Natural killer cell (primary cell): ENCODE measurements around the gene ANKRD6. TPM values are rescaled to one million over a fixed set of nuclear protein-coding genes. Genes with fewer than 3 reads are reported as not detected.

Experiments used
- ATAC-seq, 3 donors: fragments of 150-1000 bp in 2 of 3; fragments of 200-7000 bp in 1 of 3; cut with Tn5 transposase; 1 replicate in 1 of 3; 2 replicates in 2 of 3; pipeline ENCODE4 v1.10.0; 2021; ENCODE audit warnings: mild to moderate bottlenecking in 2 of 3, moderate library complexity in 2 of 3
- DNase-seq, 2 donors: peaks; one replicate each; pipeline versions ENCODE4 v3.0.0 to v3.0.0-alpha.2; 2013 to 2021; ENCODE audit warnings: mixed read lengths in 1 of 2
- H3K27ac ChIP-seq: one replicate; pipeline ENCODE4 v1.5.1; 2013; ENCODE audit warnings: mild to moderate bottlenecking, low read length
- H3K27me3 ChIP-seq: one replicate; pipeline ENCODE4 v1.6.1; 2013; ENCODE audit warnings: low read length; ENCODE audit not compliant: control insufficient read depth, insufficient read depth
- H3K36me3 ChIP-seq: one replicate; pipeline ENCODE4 v1.6.1; 2013; ENCODE audit warnings: low read length; ENCODE audit not compliant: control insufficient read depth, insufficient read depth
- H3K4me1 ChIP-seq: one replicate; pipeline ENCODE4 v1.6.1; 2013; ENCODE audit warnings: low read length; ENCODE audit not compliant: control insufficient read depth, insufficient read depth
- H3K4me3 ChIP-seq: one replicate; pipeline ENCODE4 v1.5.1; 2013; ENCODE audit warnings: low read length
- H3K9me3 ChIP-seq: one replicate; pipeline ENCODE4 v1.6.1; 2013; ENCODE audit warnings: low read length; ENCODE audit not compliant: control insufficient read depth, insufficient read depth
- H3K27ac Mint-ChIP-seq, 2 donors: one replicate each; pipeline ENCODE4 v1.8.0; 2022; ENCODE audit warnings: mild to moderate bottlenecking in 2 of 2, mixed read lengths in 2 of 2, moderate library complexity in 1 of 2
- H3K27me3 Mint-ChIP-seq, 2 donors: one replicate each; pipeline ENCODE4 v1.8.0; 2022; ENCODE audit warnings: low read depth in 2 of 2, mixed read lengths in 2 of 2
- H3K36me3 Mint-ChIP-seq: one replicate; pipeline ENCODE4 v1.8.0; 2022; ENCODE audit warnings: mixed read lengths
- H3K4me1 Mint-ChIP-seq, 2 donors: one replicate each; pipeline ENCODE4 v1.8.0; 2022; ENCODE audit warnings: mixed read lengths in 2 of 2
- H3K4me3 Mint-ChIP-seq: one replicate; pipeline ENCODE4 v1.8.0; 2022; ENCODE audit warnings: mild to moderate bottlenecking, moderate library complexity, mixed read lengths
- H3K9me3 Mint-ChIP-seq, 2 donors: one replicate each; pipeline ENCODE4 v1.8.0; 2022; ENCODE audit warnings: mixed read lengths in 2 of 2
- WGBS: methylation state at CpG from one replicate; pipeline ENCODE4 v1.1.7; 2013; ENCODE audit warnings: missing lambda C conversion rate; ENCODE audit not compliant: insufficient coverage; 5-methylcytosine and 5-hydroxymethylcytosine counted together
- intact Hi-C: fragments of 100-400 bp; cut with micrococcal nuclease; formaldehyde crosslinking; loops from one replicate; pipeline ENCODE4 v1.14.2; 2022
- total RNA-seq, 4 donors: library from RNA; stranded (reverse); fragments of 120-200 nt in 1 of 4; gene quantifications; one replicate each; pipeline versions ENCODE4 v1.2.3 to v1.2.4, GENCODE V29; 2013 to 2022
- TF ChIP-seq, protein P1 (sequence below): fragments of 200-600 bp; IDR thresholded peaks from one replicate; pipeline ENCODE4 v1.8.0; 2022; ENCODE audit warnings: antibody characterized with exemption

The ANKRD6 gene
- total RNA-seq, 3 donors from 2014 or later (not counting 1 experiment from before 2014, with no cell fraction given) = 4.5 to 9.0 (median 4.6) TPM

GRCh38 chr6:89436226-89436625, 3.3 kb downstream of the ANKRD6 start:
- intact Hi-C loops = no loop called here
- TF ChIP-seq, protein P1, sequence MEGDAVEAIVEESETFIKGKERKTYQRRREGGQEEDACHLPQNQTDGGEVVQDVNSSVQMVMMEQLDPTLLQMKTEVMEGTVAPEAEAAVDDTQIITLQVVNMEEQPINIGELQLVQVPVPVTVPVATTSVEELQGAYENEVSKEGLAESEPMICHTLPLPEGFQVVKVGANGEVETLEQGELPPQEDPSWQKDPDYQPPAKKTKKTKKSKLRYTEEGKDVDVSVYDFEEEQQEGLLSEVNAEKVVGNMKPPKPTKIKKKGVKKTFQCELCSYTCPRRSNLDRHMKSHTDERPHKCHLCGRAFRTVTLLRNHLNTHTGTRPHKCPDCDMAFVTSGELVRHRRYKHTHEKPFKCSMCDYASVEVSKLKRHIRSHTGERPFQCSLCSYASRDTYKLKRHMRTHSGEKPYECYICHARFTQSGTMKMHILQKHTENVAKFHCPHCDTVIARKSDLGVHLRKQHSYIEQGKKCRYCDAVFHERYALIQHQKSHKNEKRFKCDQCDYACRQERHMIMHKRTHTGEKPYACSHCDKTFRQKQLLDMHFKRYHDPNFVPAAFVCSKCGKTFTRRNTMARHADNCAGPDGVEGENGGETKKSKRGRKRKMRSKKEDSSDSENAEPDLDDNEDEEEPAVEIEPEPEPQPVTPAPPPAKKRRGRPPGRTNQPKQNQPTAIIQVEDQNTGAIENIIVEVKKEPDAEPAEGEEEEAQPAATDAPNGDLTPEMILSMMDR = no peak
- no peaks in the 10 kb centered on the region for H3K36me3 Mint-ChIP-seq

DNA sequence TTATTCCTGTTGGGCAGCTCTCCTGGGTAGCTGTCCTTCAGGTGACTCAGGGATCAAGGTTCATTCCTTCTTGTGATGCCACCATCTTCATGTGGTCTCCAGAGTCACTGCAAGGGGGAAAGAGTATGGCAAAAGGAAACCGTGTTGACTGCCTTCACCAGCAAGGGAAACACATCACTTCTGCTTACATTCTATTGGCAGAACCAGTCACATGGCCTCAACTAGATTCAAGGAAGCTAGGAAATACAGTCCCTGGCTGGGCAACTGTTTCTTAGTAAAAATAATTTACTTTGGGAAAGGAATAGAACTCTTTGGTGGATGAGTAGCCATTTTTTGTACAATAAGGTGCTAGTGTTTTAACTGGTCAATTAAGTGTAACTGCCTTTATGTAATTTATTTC, 5.3 kb downstream of the ANKRD6 start:
- DNase-seq (no peak), ATAC-seq (no peak)
- no peaks in the 10 kb centered on the region for H3K9me3 ChIP-seq
- TF ChIP-seq, protein P1 = no peak
- Mint-ChIP-seq H3K9me3 (no peaks in the 10 kb centered on the region), H3K27ac (no peak overlapping the region), H3K27me3 (peaks cover 0 to 5% of the 10 kb centered on the region in 2 donors), H3K4me3 (no peak overlapping the region), H3K36me3 (no peaks in the 10 kb centered on the region), H3K4me1 (peaks cover 0 to 12% of the 10 kb centered on the region in 2 donors)
- no peaks in the 10 kb centered on the region for H3K27me3 ChIP-seq
- intact Hi-C loops = no loop called here
- peaks cover 7% of the 10 kb centered on the region for H3K4me1 ChIP-seq
- 80% methylated on average over 1 of the region's 1 CpG for WGBS
- H3K4me3 ChIP-seq = no peak overlapping the region
- H3K36me3 ChIP-seq = no peaks in the 10 kb centered on the region
- H3K27ac ChIP-seq = no peak overlapping the region

More at GRCh38 chr6:89436226-89436625, 3.3 kb downstream of the ANKRD6 start:
- H3K27ac ChIP-seq = no peak overlapping the region
- peak overlapping the region in 1 of 2 donors; percentile 47 for H3K27ac Mint-ChIP-seq
- WGBS = 50% methylated on average over 2 of the region's 2 CpGs
- H3K9me3 ChIP-seq = no peaks in the 10 kb centered on the region
- H3K27me3 Mint-ChIP-seq = no peaks in the 10 kb centered on the region
- H3K4me3 ChIP-seq = no peak overlapping the region
- H3K4me3 Mint-ChIP-seq = no peak overlapping the region
- no peaks in the 10 kb centered on the region for H3K9me3 Mint-ChIP-seq
- H3K27me3 ChIP-seq = no peaks in the 10 kb centered on the region
- no peaks in the 10 kb centered on the region for H3K36me3 ChIP-seq
- peaks cover 11% of the 10 kb centered on the region for H3K4me1 ChIP-seq
- ATAC-seq (no peak), DNase-seq (no peak)
- H3K4me1 Mint-ChIP-seq = peaks cover 5 to 24% of the 10 kb centered on the region in 2 donors

DNA sequence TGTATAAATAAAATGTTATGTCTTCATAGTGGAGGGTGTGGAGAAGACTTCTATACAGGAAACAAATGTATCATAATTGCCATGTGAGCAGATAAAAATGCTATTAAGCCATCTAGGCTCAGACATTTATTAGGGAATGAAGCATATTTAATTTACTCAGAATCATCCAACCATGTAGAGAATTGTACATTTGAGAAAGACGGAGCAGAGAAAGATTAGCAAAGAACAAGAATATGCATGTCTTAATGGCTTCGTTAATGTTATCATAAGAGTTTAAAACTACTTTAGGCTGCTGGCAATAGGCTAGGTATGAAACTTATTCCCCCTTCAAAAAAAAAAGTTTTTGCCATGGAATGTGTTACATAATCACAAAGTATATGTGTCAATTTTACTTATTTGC, 6.1 kb downstream of the ANKRD6 start:
- H3K36me3 ChIP-seq = no peaks in the 10 kb centered on the region
- TF ChIP-seq, protein P1 = no peak
- ATAC-seq (no peak), DNase-seq (no peak)
- H3K27ac Mint-ChIP-seq = no peak overlapping the region
- peaks cover 0 to 5% of the 10 kb centered on the region in 2 donors for H3K27me3 Mint-ChIP-seq
- no peaks in the 10 kb centered on the region for H3K27me3 ChIP-seq
- no peak overlapping the region for H3K4me3 ChIP-seq
- H3K4me1 Mint-ChIP-seq = peaks cover 0 to 6% of the 10 kb centered on the region in 2 donors
- H3K36me3 Mint-ChIP-seq = no peaks in the 10 kb centered on the region
- H3K27ac ChIP-seq = no peak overlapping the region
- 100% methylated on average over 1 of the region's 2 CpGs for WGBS
- H3K9me3 ChIP-seq = no peaks in the 10 kb centered on the region
- H3K9me3 Mint-ChIP-seq = no peaks in the 10 kb centered on the region
- no peak overlapping the region for H3K4me3 Mint-ChIP-seq
- intact Hi-C loops = no loop called here
- H3K4me1 ChIP-seq = no peaks in the 10 kb centered on the region

DNA sequence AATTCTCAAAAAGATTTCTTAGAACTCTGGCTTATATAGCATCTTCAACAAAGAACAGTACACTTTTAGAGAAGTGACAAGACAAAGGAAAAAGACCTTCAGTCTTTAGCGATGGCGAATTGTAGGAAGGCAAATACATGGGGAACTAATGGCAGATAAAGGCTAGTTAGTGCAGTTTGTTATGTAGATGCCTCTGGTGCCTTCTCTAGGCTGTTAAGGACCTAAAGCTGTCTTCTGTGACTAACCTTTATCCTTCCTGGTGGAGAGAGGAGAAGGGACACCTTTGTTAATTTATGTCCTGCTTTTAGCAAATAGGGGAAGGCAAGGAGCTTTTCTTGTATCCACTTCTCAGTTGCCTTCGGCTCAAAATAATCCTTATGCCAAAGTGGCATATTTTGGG, 7.2 kb downstream of the ANKRD6 start:
- no peak overlapping the region for H3K27ac Mint-ChIP-seq
- H3K4me1 ChIP-seq = no peaks in the 10 kb centered on the region
- H3K4me3 ChIP-seq = no peak overlapping the region
- H3K9me3 Mint-ChIP-seq = no peaks in the 10 kb centered on the region
- no peak overlapping the region for H3K27ac ChIP-seq
- H3K9me3 ChIP-seq = no peaks in the 10 kb centered on the region
- intact Hi-C loops = no loop called here
- H3K36me3 ChIP-seq = no peaks in the 10 kb centered on the region
- TF ChIP-seq, protein P1 = no peak
- no peak for DNase-seq
- no peaks in the 10 kb centered on the region for H3K4me1 Mint-ChIP-seq
- H3K4me3 Mint-ChIP-seq = no peak overlapping the region
- peaks cover 0 to 5% of the 10 kb centered on the region in 2 donors for H3K27me3 Mint-ChIP-seq
- no peak for ATAC-seq
- H3K27me3 ChIP-seq = no peaks in the 10 kb centered on the region
- no peaks in the 10 kb centered on the region for H3K36me3 Mint-ChIP-seq
- WGBS = 97% methylated on average over 3 of the region's 3 CpGs
